DMS79 (cell line): ENCODE results near the gene CCDC107.
"Not testable (repeated sequence)": the region's sequence is repeated elsewhere in the genome, so short reads cannot be mapped to it uniquely, and the experiment has no call there.

Source experiments
- DNase-seq: peaks from one replicate; lab custom pipeline; 2025; lab: John Stamatoyannopoulos, UW

The CCDC107 gene

GRCh38 chr9:35637427-35637955, 20.6 kb upstream of the CCDC107 start:
- not testable (repeated sequence) for DNase-seq

GRCh38 chr9:35638751-35639150, 19.3 kb upstream of the CCDC107 start:
- DNase-seq = not testable (repeated sequence)

GRCh38 chr9:35639225-35639624, 18.9 kb upstream of the CCDC107 start:
- not testable (repeated sequence) for DNase-seq

- no peak for DNase-seq
Observed at GRCh38 chr9:35639631-35640030, 18.5 kb upstream of the CCDC107 start.

- not testable (repeated sequence) for DNase-seq
Observed at GRCh38 chr9:35640431-35640830, 17.7 kb upstream of the CCDC107 start.

GRCh38 chr9:35641478-35641877, 16.6 kb upstream of the CCDC107 start:
- DNase-seq = not testable (repeated sequence)

GRCh38 chr9:35643046-35643445, 15.0 kb upstream of the CCDC107 start:
- DNase-seq = no peak

- not testable (repeated sequence) for DNase-seq
Observed at GRCh38 chr9:35645736-35646135, 12.4 kb upstream of the CCDC107 start.

- peak; percentile 51 for DNase-seq
Observed at GRCh38 chr9:35646153-35646532, 11.9 kb upstream of the CCDC107 start.

- DNase-seq = peak; percentile 78
Observed at GRCh38 chr9:35646533-35647265, 11.4 kb upstream of the CCDC107 start.

GRCh38 chr9:35649431-35650340, 8.4 kb upstream of the CCDC107 start:
- no peak for DNase-seq

GRCh38 chr9:35650341-35651158, 7.5 kb upstream of the CCDC107 start, which contains the start of gene SIT1:
SIT1 (minus strand) TSS chr9:35650931; CDS start chr9:35650853, 78 bp downstream.
- peak; percentile 41 for DNase-seq

GRCh38 chr9:35651956-35652828, 5.9 kb upstream of the CCDC107 start:
- DNase-seq = no peak

GRCh38 chr9:35652829-35653209, 5.3 kb upstream of the CCDC107 start:
- DNase-seq = no peak

GRCh38 chr9:35653611-35654010, 4.5 kb upstream of the CCDC107 start:
- no peak for DNase-seq

- no peak for DNase-seq
Observed at GRCh38 chr9:35656348-35656747, 1.7 kb upstream of the CCDC107 start.

- DNase-seq = peak; percentile 33
Observed at GRCh38 chr9:35656831-35657545, 1.1 kb upstream of the CCDC107 start.

- peak; percentile 98 for DNase-seq
Observed at GRCh38 chr9:35657546-35658136, 451 bp upstream of the CCDC107 start, which contains the start of gene RMRP. RMRP (minus strand) TSS chr9:35658019.

GRCh38 chr9:35658968-35659220, 802 bp downstream of the CCDC107 start:
- peak; percentile 13 for DNase-seq

GRCh38 chr9:35659340-35659739, 1.2 kb downstream of the CCDC107 start:
- DNase-seq = no peak
